Measurements from ENCODE around the gene R3HDML. TPM values are rescaled to one million over a fixed set of nuclear protein-coding genes. Genes with fewer than 3 reads are reported as not detected.

Gene R3HDML
- total and polyA plus RNA-seq, 2 of the 13 experiments (the other 11 are each of a cell fraction or from before 2014, with no cell fraction given), result not detected

- TF ChIP-seq SAFB2 (CRISPR knock-in tag; IDR thresholded peaks at IDR 0.05; ENCODE audit: borderline replicate concordance, low read depth), result peak; percentile 92; the same call in 1 of the 2 replicates
- TF ChIP-seq ZNF17 (CRISPR knock-in tag; IDR thresholded peaks at IDR 0.05), result no peak
- TF ChIP-seq XBP1 (CRISPR knock-in tag; IDR thresholded peaks at IDR 0.05), result peak; percentile 65; the same call in 1 of the 2 replicates
- peak; percentile 99 for TF ChIP-seq ZNF607 (CRISPR knock-in tag; IDR thresholded peaks at IDR 0.05; ENCODE audit: borderline replicate concordance)
- TF ChIP-seq, protein P1, sequence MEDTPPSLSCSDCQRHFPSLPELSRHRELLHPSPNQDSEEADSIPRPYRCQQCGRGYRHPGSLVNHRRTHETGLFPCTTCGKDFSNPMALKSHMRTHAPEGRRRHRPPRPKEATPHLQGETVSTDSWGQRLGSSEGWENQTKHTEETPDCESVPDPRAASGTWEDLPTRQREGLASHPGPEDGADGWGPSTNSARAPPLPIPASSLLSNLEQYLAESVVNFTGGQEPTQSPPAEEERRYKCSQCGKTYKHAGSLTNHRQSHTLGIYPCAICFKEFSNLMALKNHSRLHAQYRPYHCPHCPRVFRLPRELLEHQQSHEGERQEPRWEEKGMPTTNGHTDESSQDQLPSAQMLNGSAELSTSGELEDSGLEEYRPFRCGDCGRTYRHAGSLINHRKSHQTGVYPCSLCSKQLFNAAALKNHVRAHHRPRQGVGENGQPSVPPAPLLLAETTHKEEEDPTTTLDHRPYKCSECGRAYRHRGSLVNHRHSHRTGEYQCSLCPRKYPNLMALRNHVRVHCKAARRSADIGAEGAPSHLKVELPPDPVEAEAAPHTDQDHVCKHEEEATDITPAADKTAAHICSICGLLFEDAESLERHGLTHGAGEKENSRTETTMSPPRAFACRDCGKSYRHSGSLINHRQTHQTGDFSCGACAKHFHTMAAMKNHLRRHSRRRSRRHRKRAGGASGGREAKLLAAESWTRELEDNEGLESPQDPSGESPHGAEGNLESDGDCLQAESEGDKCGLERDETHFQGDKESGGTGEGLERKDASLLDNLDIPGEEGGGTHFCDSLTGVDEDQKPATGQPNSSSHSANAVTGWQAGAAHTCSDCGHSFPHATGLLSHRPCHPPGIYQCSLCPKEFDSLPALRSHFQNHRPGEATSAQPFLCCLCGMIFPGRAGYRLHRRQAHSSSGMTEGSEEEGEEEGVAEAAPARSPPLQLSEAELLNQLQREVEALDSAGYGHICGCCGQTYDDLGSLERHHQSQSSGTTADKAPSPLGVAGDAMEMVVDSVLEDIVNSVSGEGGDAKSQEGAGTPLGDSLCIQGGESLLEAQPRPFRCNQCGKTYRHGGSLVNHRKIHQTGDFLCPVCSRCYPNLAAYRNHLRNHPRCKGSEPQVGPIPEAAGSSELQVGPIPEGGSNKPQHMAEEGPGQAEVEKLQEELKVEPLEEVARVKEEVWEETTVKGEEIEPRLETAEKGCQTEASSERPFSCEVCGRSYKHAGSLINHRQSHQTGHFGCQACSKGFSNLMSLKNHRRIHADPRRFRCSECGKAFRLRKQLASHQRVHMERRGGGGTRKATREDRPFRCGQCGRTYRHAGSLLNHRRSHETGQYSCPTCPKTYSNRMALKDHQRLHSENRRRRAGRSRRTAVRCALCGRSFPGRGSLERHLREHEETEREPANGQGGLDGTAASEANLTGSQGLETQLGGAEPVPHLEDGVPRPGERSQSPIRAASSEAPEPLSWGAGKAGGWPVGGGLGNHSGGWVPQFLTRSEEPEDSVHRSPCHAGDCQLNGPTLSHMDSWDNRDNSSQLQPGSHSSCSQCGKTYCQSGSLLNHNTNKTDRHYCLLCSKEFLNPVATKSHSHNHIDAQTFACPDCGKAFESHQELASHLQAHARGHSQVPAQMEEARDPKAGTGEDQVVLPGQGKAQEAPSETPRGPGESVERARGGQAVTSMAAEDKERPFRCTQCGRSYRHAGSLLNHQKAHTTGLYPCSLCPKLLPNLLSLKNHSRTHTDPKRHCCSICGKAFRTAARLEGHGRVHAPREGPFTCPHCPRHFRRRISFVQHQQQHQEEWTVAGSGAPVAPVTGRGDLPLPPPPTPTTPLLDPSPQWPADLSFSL (CRISPR knock-in tag; IDR thresholded peaks at IDR 0.05), result no peak; the same call in 1 of the 2 replicates
- TF ChIP-seq ZNF543 (CRISPR knock-in tag; IDR thresholded peaks at IDR 0.05), result peak; percentile 93
- 0 out of 2 replicates have a peak, but pooled peaks have one; percentile 16 for TF ChIP-seq KDM5B (CRISPR knock-in tag; IDR thresholded peaks at IDR 0.05; ENCODE audit: borderline replicate concordance)
- TF ChIP-seq SMAD9 (CRISPR knock-in tag; IDR thresholded peaks at IDR 0.05), result no peak; the same call in 1 of the 2 replicates
- no peak for TF ChIP-seq SRSF4 (IDR thresholded peaks at IDR 0.05; ENCODE audit: low read depth, low read length, poor library complexity, severe bottlenecking)
- no peak for TF ChIP-seq BRCA1 (CRISPR knock-in tag; IDR thresholded peaks at IDR 0.05)
- no peak; the same call in 1 of the 2 replicates for TF ChIP-seq ZNF720 (CRISPR knock-in tag; IDR thresholded peaks at IDR 0.05)
- TF ChIP-seq KDM4B (CRISPR knock-in tag; IDR thresholded peaks at IDR 0.05), result peak; percentile 99; the same call in 1 of the 2 replicates
- TF ChIP-seq ZNF780A (CRISPR knock-in tag; IDR thresholded peaks at IDR 0.05), result peak; percentile 12; the same call in 1 of the 2 replicates
- TF ChIP-seq ZMYM4 (CRISPR knock-in tag; IDR thresholded peaks at IDR 0.05), result peak; percentile 97
- TF ChIP-seq MTF1 (CRISPR knock-in tag; IDR thresholded peaks at IDR 0.05), result no peak
- peak; percentile 99 for TF ChIP-seq ZNF264 (CRISPR knock-in tag; IDR thresholded peaks at IDR 0.05)
- TF ChIP-seq ZNF234 (CRISPR knock-in tag; conservative IDR thresholded peaks at IDR 0.05), result peak; percentile 99
- TF ChIP-seq, protein P2, sequence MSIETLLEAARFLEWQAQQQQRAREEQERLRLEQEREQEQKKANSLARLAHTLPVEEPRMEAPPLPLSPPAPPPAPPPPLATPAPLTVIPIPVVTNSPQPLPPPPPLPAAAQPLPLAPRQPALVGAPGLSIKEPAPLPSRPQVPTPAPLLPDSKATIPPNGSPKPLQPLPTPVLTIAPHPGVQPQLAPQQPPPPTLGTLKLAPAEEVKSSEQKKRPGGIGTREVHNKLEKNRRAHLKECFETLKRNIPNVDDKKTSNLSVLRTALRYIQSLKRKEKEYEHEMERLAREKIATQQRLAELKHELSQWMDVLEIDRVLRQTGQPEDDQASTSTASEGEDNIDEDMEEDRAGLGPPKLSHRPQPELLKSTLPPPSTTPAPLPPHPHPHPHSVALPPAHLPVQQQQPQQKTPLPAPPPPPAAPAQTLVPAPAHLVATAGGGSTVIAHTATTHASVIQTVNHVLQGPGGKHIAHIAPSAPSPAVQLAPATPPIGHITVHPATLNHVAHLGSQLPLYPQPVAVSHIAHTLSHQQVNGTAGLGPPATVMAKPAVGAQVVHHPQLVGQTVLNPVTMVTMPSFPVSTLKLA (IDR thresholded peaks at IDR 0.05), result no peak
- peak; percentile 70; the same call in 1 of the 2 replicates for TF ChIP-seq IRX3 (CRISPR knock-in tag; IDR thresholded peaks at IDR 0.05; ENCODE audit: borderline replicate concordance, low read depth)
- TF ChIP-seq ZNF552 (CRISPR knock-in tag; IDR thresholded peaks at IDR 0.05; ENCODE audit: borderline replicate concordance), result peak; percentile 30; the same call in 1 of the 2 replicates
- TF ChIP-seq MATR3 (CRISPR knock-in tag; IDR thresholded peaks at IDR 0.05), result no peak
- peak; percentile 98 for TF ChIP-seq SSRP1 (CRISPR knock-in tag; IDR thresholded peaks at IDR 0.05)
- peak; percentile 86; the same call in 1 of the 2 replicates for TF ChIP-seq ZFP36L2 (CRISPR knock-in tag; IDR thresholded peaks at IDR 0.05)
- TF ChIP-seq HOXA5 (CRISPR knock-in tag; IDR thresholded peaks at IDR 0.05), result peak; percentile 79; the same call in 1 of the 2 replicates
Measured at GRCh38 chr20:44394702-44395460, 58.0 kb downstream of the R3HDML start (continued).

Measured in HepG2 (cell line).